IMR-90 (cell line): Measurements from ENCODE around the gene BET1. TPM values are rescaled to one million over a fixed set of nuclear protein-coding genes. Genes with fewer than 3 reads are reported as not detected.

ENCODE experiments used
- ATAC-seq: fragments of 200-7000 bp; cut with Tn5 transposase; 2 replicates; pipeline ENCODE4 v1.9.1; 2020; ENCODE audit warnings: low read depth, mild to moderate bottlenecking, moderate library complexity
- BruUV-seq: library from RNA; stranded (reverse); fragments of 400-500 nt; replicated peaks from 2 replicates; lab custom pipeline; 2021; lab: Mats Ljungman, UMichigan
- CTCF ChIA-PET: fragments of 300-600 bp; formaldehyde crosslinking; extraction: SDS; loops from one replicate; lab custom pipeline; 2021; ENCODE audit warnings: antibody characterized with exemption; lab: Yijun Ruan, JAX
- POLR2A ChIA-PET: fragments of 300-600 bp; sonication (Branson Sonifier 250); formaldehyde crosslinking; loops from one replicate; lab custom pipeline; 2022; ENCODE audit warnings: antibody characterized with exemption; ENCODE audit not compliant: unreplicated experiment; lab: Charles Lee
- DNase-seq: peaks from one replicate; pipeline ENCODE4 v3.0.0; 2013
- H2AFZ ChIP-seq: replicated peaks from 2 replicates; pipeline ENCODE3; 2013; ENCODE audit warnings: low read length, mild to moderate bottlenecking; ENCODE audit not compliant: poor library complexity
- H2AK5ac ChIP-seq: 2 replicates; pipeline ENCODE4 v1.6.1; 2013; ENCODE audit warnings: low read depth, low read length, inconsistent platforms
- H2AK9ac ChIP-seq: replicated peaks from 2 replicates; pipeline ENCODE3; 2013; ENCODE audit warnings: mild to moderate bottlenecking, low read depth, low read length, moderate library complexity; ENCODE audit not compliant: poor library complexity
- H2BK120ac ChIP-seq: 2 replicates; pipeline ENCODE4 v1.6.1; 2013; ENCODE audit warnings: low read depth, low read length, inconsistent platforms
- H2BK15ac ChIP-seq: 3 replicates; pipeline ENCODE4 v1.6.1; 2013; ENCODE audit warnings: low read depth, low read length, inconsistent platforms
- H2BK20ac ChIP-seq: 2 replicates; pipeline ENCODE4 v1.6.1; 2013; ENCODE audit warnings: low read depth, mild to moderate bottlenecking, inconsistent platforms, low read length, moderate library complexity
- H2BK5ac ChIP-seq: 2 replicates; pipeline ENCODE4 v1.6.1; 2013; ENCODE audit warnings: mild to moderate bottlenecking, low read depth, low read length, inconsistent platforms; ENCODE audit not compliant: poor library complexity, severe bottlenecking
- H3K14ac ChIP-seq: replicated peaks from 2 replicates; pipeline ENCODE4 v1.6.1; 2013; ENCODE audit warnings: low read depth, low read length, inconsistent platforms
- H3K18ac ChIP-seq: 2 replicates; pipeline ENCODE4 v1.6.1; 2013; ENCODE audit warnings: low read depth, low read length, control low read depth
- H3K23ac ChIP-seq: 2 replicates; pipeline ENCODE4 v1.6.1; 2013; ENCODE audit warnings: low read depth, low read length, inconsistent platforms
- H3K27ac ChIP-seq: 2 replicates; pipeline ENCODE4 v1.5.1; 2013; ENCODE audit warnings: mild to moderate bottlenecking, control low read depth, low read length; ENCODE audit not compliant: insufficient read depth
- H3K27me3 ChIP-seq: 2 replicates; pipeline ENCODE4 v1.6.1; 2013; ENCODE audit warnings: low read length; ENCODE audit not compliant: control insufficient read depth, insufficient read depth
- H3K36me3 ChIP-seq: 2 replicates; pipeline ENCODE4 v1.6.1; 2013; ENCODE audit warnings: low read length, mixed read lengths; ENCODE audit not compliant: control insufficient read depth, insufficient read depth
- H3K4ac ChIP-seq: 2 replicates; pipeline ENCODE4 v1.6.1; 2013; ENCODE audit warnings: low read depth, low read length, inconsistent platforms
- H3K4me1 ChIP-seq: 2 replicates; pipeline ENCODE4 v1.6.1; 2013; ENCODE audit warnings: low read length, mixed read lengths; ENCODE audit not compliant: control insufficient read depth, insufficient read depth
- H3K4me2 ChIP-seq: 2 replicates; pipeline ENCODE4 v1.6.1; 2013; ENCODE audit warnings: low read depth, mild to moderate bottlenecking, control low read depth, low read length, moderate library complexity
- H3K4me3 ChIP-seq: 2 replicates; pipeline ENCODE4 v1.5.1; 2013; ENCODE audit warnings: low read depth, mild to moderate bottlenecking, control low read depth, low read length, moderate library complexity; ENCODE audit not compliant: insufficient read depth
- H3K56ac ChIP-seq: 2 replicates; pipeline ENCODE4 v1.6.1; 2013; ENCODE audit warnings: low read length, inconsistent platforms; ENCODE audit not compliant: insufficient read depth; ENCODE audit errors: extremely low read depth
- H3K79me1 ChIP-seq, 2 experiments: 2 replicates each; pipeline ENCODE4 v1.6.1; 2013; ENCODE audit warnings: low read length in 2 of 2, inconsistent platforms in 1 of 2, low read depth in 1 of 2
- H3K9ac ChIP-seq: 2 replicates; pipeline ENCODE4 v1.6.1; 2013; ENCODE audit warnings: low read depth, low read length, control low read depth
- H3K9me1 ChIP-seq: 2 replicates; pipeline ENCODE4 v1.6.1; 2013; ENCODE audit warnings: low read length, inconsistent platforms; ENCODE audit not compliant: insufficient read depth
- H3K9me3 ChIP-seq: 2 replicates; pipeline ENCODE4 v1.6.1; 2013; ENCODE audit warnings: low read length; ENCODE audit not compliant: control insufficient read depth, insufficient read depth
- H4K20me1 ChIP-seq: 2 replicates; pipeline ENCODE4 v1.6.1; 2013; ENCODE audit warnings: low read length, inconsistent platforms; ENCODE audit not compliant: insufficient read depth
- H4K5ac ChIP-seq: 2 replicates; pipeline ENCODE4 v1.6.1; 2013; ENCODE audit warnings: mild to moderate bottlenecking, low read depth, low read length, control low read depth
- H4K8ac ChIP-seq, 2 experiments: 2 replicates each; pipeline ENCODE4 v1.6.1; 2013; ENCODE audit warnings: low read depth in 2 of 2, low read length in 2 of 2, control low read depth in 1 of 2, inconsistent platforms in 1 of 2
- H4K91ac ChIP-seq: 2 replicates; pipeline ENCODE4 v1.6.1; 2013; ENCODE audit warnings: low read depth, low read length, inconsistent platforms; ENCODE audit not compliant: insufficient read depth
- BHLHE40 ChIP-seq: fragments of 150-350 bp; IDR thresholded peaks from 2 replicates; pipeline ENCODE4 v1.6.1; 2016; ENCODE audit warnings: mild to moderate bottlenecking, low read depth, low read length
- CEBPB ChIP-seq: IDR thresholded peaks from 2 replicates; pipeline ENCODE4 v1.6.1; 2012; ENCODE audit warnings: low read depth, low read length, improper control_type of control experiment
- CHD1 ChIP-seq: IDR thresholded peaks from 2 replicates; pipeline ENCODE4 v1.6.1; 2012; ENCODE audit warnings: low read depth, low read length, improper control_type of control experiment
- CTCF ChIP-seq: conservative IDR thresholded peaks from 2 replicates; pipeline ENCODE4 v1.5.1; 2012; ENCODE audit warnings: mild to moderate bottlenecking, low read depth, low read length, improper control_type of control experiment
- ELK1 ChIP-seq: fragments of 150-350 bp; IDR thresholded peaks from 2 replicates; pipeline ENCODE4 v1.6.1; 2016; ENCODE audit warnings: low read depth, mild to moderate bottlenecking, low read length, moderate library complexity, borderline replicate concordance
- FOS ChIP-seq: fragments of 150-350 bp; IDR thresholded peaks from 2 replicates; pipeline ENCODE4 v1.6.1; 2016; ENCODE audit warnings: low read depth, low read length
- MAFK ChIP-seq: IDR thresholded peaks from 2 replicates; pipeline ENCODE4 v1.6.1; 2012; ENCODE audit warnings: low read depth, low read length, improper control_type of control experiment
- MAZ ChIP-seq: IDR thresholded peaks from 2 replicates; pipeline ENCODE4 v1.6.1; 2012; ENCODE audit warnings: low read depth, mild to moderate bottlenecking, low read length, improper control_type of control experiment, moderate library complexity, borderline replicate concordance
- MXI1 ChIP-seq: IDR thresholded peaks from 2 replicates; pipeline ENCODE4 v1.6.1; 2012; ENCODE audit warnings: low read depth, mild to moderate bottlenecking, low read length, moderate library complexity, borderline replicate concordance
- NFE2L2 ChIP-seq: fragments of 150-350 bp; IDR thresholded peaks from 2 replicates; pipeline ENCODE4 v1.6.1; 2016; ENCODE audit warnings: low read depth, mild to moderate bottlenecking, low read length
- POLR2A ChIP-seq: IDR thresholded peaks from 2 replicates; pipeline ENCODE4 v1.6.1; 2012; ENCODE audit warnings: mild to moderate bottlenecking, low read depth, low read length
- RAD21 ChIP-seq: IDR thresholded peaks from 2 replicates; pipeline ENCODE4 v1.6.1; 2012; ENCODE audit warnings: low read length, improper control_type of control experiment
- RCOR1 ChIP-seq: IDR thresholded peaks from 2 replicates; pipeline ENCODE4 v1.6.1; 2012; ENCODE audit warnings: mild to moderate bottlenecking, low read length, improper control_type of control experiment; ENCODE audit not compliant: insufficient replicate concordance
- RFX5 ChIP-seq: IDR thresholded peaks from 2 replicates; pipeline ENCODE4 v1.8.0; 2012; ENCODE audit warnings: low read depth, mild to moderate bottlenecking, low read length, moderate library complexity
- SMC3 ChIP-seq: fragments of 150-350 bp; IDR thresholded peaks from 2 replicates; pipeline ENCODE4 v1.6.1; 2016; ENCODE audit warnings: low read depth, mild to moderate bottlenecking, antibody characterized with exemption, low read length, moderate library complexity
- USF2 ChIP-seq: fragments of 150-350 bp; IDR thresholded peaks from 2 replicates; pipeline ENCODE4 v1.6.1; 2017; ENCODE audit warnings: mild to moderate bottlenecking, antibody characterized with exemption, low read length, low read depth
- WGBS, 2 experiments: methylation state at CpG; one replicate each; pipeline versions ENCODE4 v1.1.5 to v1.1.7; 2013; ENCODE audit warnings: missing lambda C conversion rate in 2 of 2; ENCODE audit not compliant: insufficient read length in 1 of 2; ENCODE audit errors: extremely low coverage in 2 of 2; 5-methylcytosine and 5-hydroxymethylcytosine counted together
- dilution Hi-C: fragments of 300-500 bp; cut with HindIII; formaldehyde crosslinking; loops from one replicate; pipeline ENCODE4 v1.14.3; 2018; ENCODE audit warnings: low sequenced_read_pairs; ENCODE audit not compliant: unreplicated experiment
- in situ Hi-C: fragments of 300-500 bp; cut with MboI; formaldehyde crosslinking; loops from 3 replicates; pipeline ENCODE4 v1.14.3; 2019; ENCODE audit warnings: low sequenced_read_pairs, inconsistent platforms, mixed read lengths
- intact Hi-C: fragments of 100-400 bp; cut with micrococcal nuclease; formaldehyde crosslinking; loops from 2 replicates; pipeline ENCODE4 v1.10.0; 2022
- polyA plus RNA-seq, 3 experiments: library from polyadenylated mRNA; depleted of rRNA; stranded (reverse); fragments of >200 nt; gene quantifications; 2 replicates each; pipeline ENCODE4 v1.2.3, GENCODE V29; 2012; ENCODE audit warnings: low replicate concordance in 1 of 3
- total RNA-seq: library from RNA; depleted of rRNA; stranded (reverse); fragments of >200 nt; gene quantifications from 2 replicates; pipeline ENCODE4 v1.2.3, GENCODE V29; 2012

BET1 gene
- total and polyA plus RNA-seq, 2 of the 4 experiments (the other 2 are of a cell fraction), result 9.9 to 33.2 TPM

- Histone ChIP-seq H4K91ac (no peak overlapping the region), H3K4me2 (no peak overlapping the region), H3K14ac (no peak overlapping the region), H2BK5ac (no peak overlapping the region), H2AK9ac (no peak overlapping the region), H2AFZ (no peak overlapping the region), H3K9me1 (no peaks in the 10 kb centered on the region), H3K79me1 (no peaks in the 10 kb centered on the region; a peak in 1 of 4 replicates), H3K27me3 (no peaks in the 10 kb centered on the region), H3K23ac (no peak overlapping the region), H3K36me3 (peaks cover 3% of the 10 kb centered on the region), H3K9me3 (no peaks in the 10 kb centered on the region), H2BK120ac (no peak overlapping the region), H3K18ac (no peak overlapping the region), H3K4me1 (no peaks in the 10 kb centered on the region), H2BK20ac (no peak overlapping the region), H3K27ac (no peak overlapping the region), H4K5ac (no peak overlapping the region), H3K4ac (no peak overlapping the region), H3K9ac (no peak overlapping the region), H3K4me3 (no peak overlapping the region), H4K20me1 (no peaks in the 10 kb centered on the region), H3K56ac (no peak overlapping the region), H4K8ac (no peak overlapping the region), H2AK5ac (no peak overlapping the region), H2BK15ac (no peak overlapping the region)
- in situ Hi-C loops, result no loop called here
- intact Hi-C loops, result loop anchor here (10.0 kb wide), 1 partner anchor 182 kb away; no protein-coding TSS in a partner anchor
- dilution Hi-C loops, result no loop called here
- no peak for TF ChIP-seq CEBPB
- no peak for TF ChIP-seq RAD21
- TF ChIP-seq CHD1, result no peak
- TF ChIP-seq BHLHE40, result no peak
- no peak for TF ChIP-seq RFX5
- TF ChIP-seq USF2, result no peak
- TF ChIP-seq ELK1, result no peak
- TF ChIP-seq MXI1, result no peak
- TF ChIP-seq NFE2L2, result no peak
- TF ChIP-seq RCOR1, result no peak
- no peak for TF ChIP-seq FOS
- no peak for TF ChIP-seq CTCF
- no peak for TF ChIP-seq MAZ
- no peak for TF ChIP-seq POLR2A
- TF ChIP-seq MAFK, result no peak
- TF ChIP-seq SMC3, result no peak
- no TSS peak for BruUV-seq
- ATAC-seq (no peak), DNase-seq (no peak)
- no CpG with 5 or more reads among the region's 3 CpGs for WGBS, 2 experiments
- ChIA-PET POLR2A (no interaction called here), CTCF (no interaction called here)
Measured at GRCh38 chr7:93987297-93987696, 16.9 kb downstream of the BET1 start.
